Medulla oblongata (tissue), 1 donor: ENCODE data around the gene GNAQ.

Experiments used
- DNase-seq: peaks from one replicate; pipeline ENCODE4 v3.0.0-alpha.2; 2015; ENCODE audit errors: extremely low spot score

GNAQ gene

GRCh38 chr9:77844415-77844814, 187.2 kb downstream of the GNAQ start:
- DNase-seq, result no peak

GRCh38 chr9:77843871-77844155, 187.8 kb downstream of the GNAQ start:
- no peak for DNase-seq

GRCh38 chr9:77843076-77843870, 188.3 kb downstream of the GNAQ start:
- no peak for DNase-seq

GRCh38 chr9:77841739-77842386, 189.7 kb downstream of the GNAQ start:
- peak; percentile 58 for DNase-seq

GRCh38 chr9:77839459-77840140, 192.0 kb downstream of the GNAQ start:
- no peak for DNase-seq

- DNase-seq, result no peak
Measured at GRCh38 chr9:77838986-77839385, 192.6 kb downstream of the GNAQ start.

- no peak for DNase-seq
Measured at GRCh38 chr9:77834898-77835488, 196.6 kb downstream of the GNAQ start.

- DNase-seq, result no peak
Measured at GRCh38 chr9:77833561-77834429, 197.8 kb downstream of the GNAQ start.

- DNase-seq, result no peak
Measured at GRCh38 chr9:77832639-77833038, 199.0 kb downstream of the GNAQ start.

- DNase-seq, result no peak
Measured at GRCh38 chr9:77831781-77832180, 199.8 kb downstream of the GNAQ start.

GRCh38 chr9:77830618-77831285, 200.9 kb downstream of the GNAQ start:
- DNase-seq, result no peak

GRCh38 chr9:77829420-77829819, 202.2 kb downstream of the GNAQ start:
- DNase-seq, result no peak

GRCh38 chr9:77827104-77827784, 204.4 kb downstream of the GNAQ start:
- DNase-seq, result no peak

GRCh38 chr9:77826621-77827020, 205.0 kb downstream of the GNAQ start:
- DNase-seq, result no peak

- DNase-seq, result no peak
Measured at GRCh38 chr9:77826116-77826515, 205.5 kb downstream of the GNAQ start.

GRCh38 chr9:77825361-77825760, 206.2 kb downstream of the GNAQ start:
- DNase-seq, result no peak

GRCh38 chr9:77820293-77820954, 211.2 kb downstream of the GNAQ start:
- DNase-seq, result no peak

GRCh38 chr9:77819657-77820056, 212.0 kb downstream of the GNAQ start:
- peak; percentile 54 for DNase-seq

- no peak for DNase-seq
Measured at GRCh38 chr9:77817590-77818311, 213.9 kb downstream of the GNAQ start.
